Suppressor macrophage treated with lipopolysaccharide for 4 hours (primary cell): ENCODE data around the gene SDC1.

ENCODE experiments used
- DNase-seq: peaks from one replicate; pipeline ENCODE4 v3.0.0-alpha.2; 2020

SDC1 gene

DNA sequence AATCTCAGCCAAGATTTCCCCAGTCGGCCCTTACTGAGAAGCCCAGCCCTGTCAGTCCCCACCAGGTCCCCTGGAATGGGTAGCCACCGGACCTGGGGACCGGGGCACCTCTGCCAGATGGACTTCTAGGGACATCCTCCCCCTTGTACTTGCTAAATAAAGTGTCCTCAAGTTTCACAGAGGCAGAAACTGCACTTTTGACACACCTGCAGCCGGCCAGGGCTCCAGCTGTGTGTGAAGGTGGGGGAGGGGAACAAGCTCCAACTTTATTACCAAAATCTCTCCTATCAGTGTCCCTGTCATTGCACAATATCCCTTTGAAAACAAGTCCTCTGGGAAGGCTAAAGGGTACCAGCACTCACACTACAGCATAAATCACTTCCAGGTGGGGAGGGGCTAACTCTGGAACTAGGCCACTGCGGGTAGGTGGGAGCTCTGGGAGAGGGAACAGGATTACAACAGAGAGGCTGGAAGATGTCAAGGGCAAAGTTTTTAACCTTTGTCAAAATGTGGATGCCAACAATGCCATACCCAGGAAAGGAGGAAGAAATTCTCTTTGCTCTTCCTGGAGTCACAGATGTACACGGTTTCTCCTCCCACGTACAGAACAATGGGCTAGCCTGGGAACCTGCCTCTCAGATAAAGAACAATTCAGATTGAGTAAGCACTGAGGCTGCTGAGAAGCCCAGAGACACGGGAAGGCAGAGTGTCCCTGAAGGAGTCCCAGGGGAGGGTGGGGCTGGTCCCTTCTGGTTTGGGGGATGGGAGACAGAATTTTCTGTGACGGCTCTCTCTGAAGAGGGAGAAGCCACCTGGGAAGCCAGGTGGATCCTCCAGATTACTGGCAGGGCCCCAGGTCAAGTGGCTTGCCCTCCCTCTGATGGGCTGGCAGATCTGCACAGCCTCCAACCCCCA, 11.0 kb downstream of the SDC1 start:
- no peak for DNase-seq

- DNase-seq, result no peak
These were observed 11.9 kb downstream of the SDC1 start for GRCh38 chr2:20212871-20213503.

- DNase-seq, result no peak
These were observed 12.5 kb downstream of the SDC1 start for GRCh38 chr2:20212459-20212870.

DNA sequence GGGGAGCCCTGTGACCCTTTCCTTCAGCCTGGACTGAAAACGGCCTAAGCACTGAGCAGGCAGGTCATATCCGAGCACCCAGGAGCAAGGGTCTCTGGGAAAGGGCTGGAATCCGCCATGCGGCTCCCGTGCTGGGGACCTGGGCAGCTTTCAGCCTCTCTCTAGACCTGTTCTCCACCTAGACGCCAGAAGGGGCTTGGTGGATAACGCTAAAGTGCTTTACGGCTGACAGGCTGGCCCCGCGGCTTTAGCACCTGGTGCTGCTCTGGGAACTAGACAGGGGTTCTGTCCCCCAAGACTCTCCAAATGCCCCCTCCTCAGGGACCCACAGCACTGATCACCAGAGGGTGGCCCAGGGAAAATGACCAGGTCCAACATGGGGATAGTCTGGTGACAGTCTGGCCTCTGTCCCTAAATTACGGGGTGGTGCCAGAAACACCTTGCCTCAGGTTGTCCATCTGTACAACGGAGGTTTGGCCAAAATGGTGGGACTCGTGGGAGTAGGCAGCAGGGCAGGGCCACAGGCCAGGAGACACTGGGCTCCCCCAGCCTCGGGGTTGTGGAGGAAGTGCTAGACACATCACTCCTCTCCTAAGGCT, 13.0 kb downstream of the SDC1 start:
- DNase-seq, result no peak

GRCh38 chr2:20211420-20211819, 13.5 kb downstream of the SDC1 start:
- no peak for DNase-seq

DNA sequence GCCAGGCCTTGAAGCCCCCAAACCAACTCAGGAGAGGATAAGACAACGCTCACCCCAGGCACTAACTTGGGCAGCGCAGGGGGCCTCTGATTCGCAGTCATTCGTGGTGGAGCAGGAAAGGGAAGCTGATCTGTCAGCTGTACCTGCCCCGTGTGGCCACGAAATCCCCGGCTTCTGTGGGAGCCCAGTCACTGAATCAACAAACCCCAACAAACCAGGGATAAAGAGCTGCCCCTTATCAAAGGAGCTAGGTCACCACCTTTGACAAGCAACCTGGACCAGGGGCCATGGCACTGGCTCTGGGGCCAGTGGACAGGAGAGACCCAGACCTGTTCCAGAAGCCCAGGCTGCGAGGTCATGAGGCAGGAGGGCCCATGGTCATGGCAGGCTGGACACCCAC, 14.5 kb downstream of the SDC1 start:
- DNase-seq, result no peak

GRCh38 chr2:20209373-20210109, 15.4 kb downstream of the SDC1 start:
- DNase-seq, result no peak

GRCh38 chr2:20208476-20208859, 16.5 kb downstream of the SDC1 start:
- DNase-seq, result no peak

- no peak for DNase-seq
These were observed 17.9 kb downstream of the SDC1 start for GRCh38 chr2:20207051-20207450.

GRCh38 chr2:20205915-20206524, 18.9 kb downstream of the SDC1 start:
- DNase-seq, result no peak

DNA sequence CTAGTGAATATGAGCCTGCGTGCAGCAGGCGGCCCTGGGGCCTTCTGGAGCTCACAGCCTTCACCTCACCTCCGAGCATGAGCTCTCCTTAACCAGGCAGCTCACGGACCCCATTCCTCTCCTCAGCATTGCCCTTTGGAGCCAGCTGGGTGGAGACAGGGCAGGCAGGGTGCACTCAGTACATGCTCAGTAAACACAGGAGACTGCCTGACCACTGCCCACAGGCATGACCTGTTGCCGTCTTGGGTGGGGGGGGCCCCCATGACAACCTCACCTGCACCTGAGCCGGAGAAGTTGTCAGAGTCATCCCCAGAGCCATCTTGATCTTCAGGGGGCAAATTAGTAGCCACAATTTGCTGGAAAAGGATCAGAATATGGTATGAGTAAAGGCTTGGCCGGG, 19.9 kb downstream of the SDC1 start:
- no peak for DNase-seq

GRCh38 chr2:20203521-20204225, 21.3 kb downstream of the SDC1 start:
- DNase-seq, result no peak

DNA sequence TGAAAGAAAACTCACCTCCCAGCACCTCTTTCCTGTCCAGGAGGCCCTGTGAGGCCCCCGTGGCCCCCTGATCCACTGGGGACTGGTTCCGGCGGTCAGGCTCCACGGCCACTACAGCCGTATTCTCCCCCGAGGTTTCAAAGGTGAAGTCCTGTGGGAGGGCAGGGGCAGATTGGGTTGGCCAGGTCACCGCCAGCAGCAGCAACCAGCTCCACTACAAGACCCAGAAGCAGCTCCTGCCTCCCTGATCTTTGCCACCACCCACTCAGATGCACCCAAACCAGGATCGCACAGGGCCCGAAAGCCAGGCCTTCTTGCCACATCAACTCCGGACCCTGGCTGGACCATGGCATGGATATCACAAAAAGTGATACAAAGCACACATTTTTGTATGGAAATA, 21.9 kb downstream of the SDC1 start:
- DNase-seq, result no peak

DNA sequence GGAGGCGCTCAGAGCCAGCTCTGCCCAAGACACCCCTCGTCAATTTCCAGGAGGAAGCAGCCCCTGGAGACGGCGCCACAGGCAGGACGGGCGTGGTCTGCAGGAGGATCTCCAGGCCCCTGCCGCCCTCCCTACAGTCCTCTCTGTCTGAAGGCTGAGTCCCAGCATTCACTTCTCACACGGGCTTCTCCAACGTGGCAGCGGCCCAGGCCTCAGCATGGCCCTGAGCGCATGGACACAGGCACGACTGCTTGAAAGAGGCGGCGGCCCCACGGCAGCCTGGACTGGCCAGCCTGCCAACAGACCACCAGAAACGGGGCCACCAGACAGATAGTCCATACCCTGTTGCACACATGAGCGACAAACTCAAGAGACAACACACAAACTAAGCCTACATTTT, 23.3 kb downstream of the SDC1 start:
- no peak for DNase-seq

- no peak for DNase-seq
These were observed 24.0 kb downstream of the SDC1 start for GRCh38 chr2:20200697-20201555.

DNA sequence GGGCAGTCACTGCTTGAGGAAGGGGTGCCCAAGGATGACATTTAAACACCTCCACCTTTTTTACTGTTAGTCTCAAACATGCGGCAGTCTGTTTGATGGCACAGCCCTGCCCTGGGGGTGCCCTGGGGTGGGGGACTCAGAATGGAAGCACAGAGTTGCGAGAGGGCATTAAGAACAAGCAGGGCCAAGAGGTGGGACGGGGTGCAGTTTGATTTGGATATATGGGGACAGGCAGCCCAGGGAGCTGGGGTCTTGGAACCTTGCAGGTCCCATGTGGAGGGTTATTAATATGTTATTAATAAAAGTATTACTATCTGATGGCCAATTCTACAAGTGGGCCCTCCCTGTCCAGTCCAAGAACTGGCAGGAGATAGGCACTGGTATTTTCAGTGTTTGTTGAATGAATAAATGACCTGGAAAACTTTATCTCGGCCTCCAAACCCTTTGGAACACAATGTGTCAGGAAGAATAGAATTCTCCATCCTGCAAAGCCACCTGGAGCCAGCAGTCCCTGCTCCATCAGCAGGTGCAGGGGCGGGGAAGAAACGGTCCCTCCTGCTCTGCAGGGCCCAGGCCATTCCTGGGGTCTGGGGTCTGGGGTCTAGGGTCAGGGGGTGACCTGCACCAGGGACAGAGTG, 25.2 kb downstream of the SDC1 start:
- no peak for DNase-seq

DNA sequence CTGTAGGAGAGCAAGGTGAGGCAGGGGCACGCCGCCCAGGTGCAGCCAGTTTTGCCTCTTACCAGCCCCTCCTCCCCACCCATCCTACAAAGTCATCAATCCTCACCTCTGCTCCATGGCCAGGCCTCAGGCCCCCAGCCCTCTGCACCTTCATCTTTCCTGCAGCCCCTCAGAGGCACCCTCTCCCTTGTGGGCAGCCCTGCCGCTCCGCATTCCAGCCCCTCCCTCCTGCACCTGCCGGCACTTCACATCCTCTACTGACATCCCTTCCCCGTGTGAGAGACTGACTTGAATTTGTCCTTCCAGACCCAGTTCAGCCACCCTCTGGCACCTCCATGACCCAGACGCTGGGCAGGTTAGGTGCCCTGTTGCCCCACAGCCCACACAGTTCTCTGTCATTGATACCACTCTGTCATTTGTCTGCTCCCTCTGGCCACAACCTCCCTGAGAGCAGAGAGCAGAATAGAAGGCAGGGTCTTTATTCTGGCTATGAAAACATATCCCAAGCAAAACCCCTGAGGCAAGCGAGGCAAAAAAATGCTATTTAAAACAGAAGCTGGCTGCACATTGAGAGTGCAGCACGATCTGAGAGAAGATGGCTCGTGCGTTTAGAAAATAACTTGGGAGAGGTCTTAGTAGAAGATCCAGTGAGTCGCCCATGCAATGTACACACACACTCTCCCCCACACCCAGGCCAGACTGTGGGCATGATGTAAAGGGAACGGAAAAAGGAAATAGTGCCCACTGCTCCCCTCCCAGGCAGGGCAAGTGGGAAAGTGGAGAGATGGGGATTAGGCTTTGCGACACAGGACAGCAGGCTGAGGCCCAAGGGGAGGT, 25.9 kb downstream of the SDC1 start:
- DNase-seq, result no peak

- no peak for DNase-seq
These were observed 26.9 kb downstream of the SDC1 start for GRCh38 chr2:20198001-20198400.

- DNase-seq, result no peak
These were observed 27.7 kb downstream of the SDC1 start for GRCh38 chr2:20197192-20197591.

DNA sequence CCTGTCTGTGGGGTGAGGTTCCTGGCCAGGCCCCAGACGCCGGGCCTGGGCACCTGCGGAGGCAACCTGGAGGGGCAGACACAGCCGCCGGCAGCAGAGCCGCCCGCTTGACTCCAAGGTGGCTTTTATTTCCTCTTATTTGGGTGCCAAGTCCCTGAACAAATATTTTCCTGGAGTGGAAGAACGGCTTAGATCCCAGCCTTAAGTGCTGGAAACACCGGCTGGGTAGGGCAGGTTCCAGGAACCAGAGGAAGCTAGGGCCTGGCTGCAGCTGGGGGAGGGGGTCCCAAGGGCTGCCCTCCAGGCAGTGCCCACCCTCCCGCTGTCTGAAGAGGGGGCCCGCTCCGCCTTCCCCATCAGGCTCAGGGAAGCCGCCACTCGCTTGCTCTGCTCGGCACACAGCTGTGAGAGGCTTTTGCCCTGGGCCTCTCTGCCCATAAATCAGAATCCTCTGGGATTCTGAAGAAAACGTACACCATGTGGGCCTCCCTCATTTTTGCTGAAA, 28.2 kb downstream of the SDC1 start:
- no peak for DNase-seq
